DND-41 (cell line): ENCODE measurements around the gene GCFC2.

Experiments used
- EZH2 ChIP-seq: IDR thresholded peaks from 3 replicates; pipeline ENCODE4 v1.6.1; 2012; ENCODE audit warnings: borderline replicate concordance, low read depth, mild to moderate bottlenecking, moderate library complexity, low read length, inconsistent platforms; ENCODE audit not compliant: severe bottlenecking
- TF ChIP-seq, protein P1 (sequence below): IDR thresholded peaks from 2 replicates; pipeline ENCODE4 v1.5.1; 2012; ENCODE audit warnings: borderline replicate concordance, low read length, moderate library complexity, mild to moderate bottlenecking; ENCODE audit not compliant: poor library complexity, severe bottlenecking; ENCODE audit errors: extremely low read depth

DNA sequence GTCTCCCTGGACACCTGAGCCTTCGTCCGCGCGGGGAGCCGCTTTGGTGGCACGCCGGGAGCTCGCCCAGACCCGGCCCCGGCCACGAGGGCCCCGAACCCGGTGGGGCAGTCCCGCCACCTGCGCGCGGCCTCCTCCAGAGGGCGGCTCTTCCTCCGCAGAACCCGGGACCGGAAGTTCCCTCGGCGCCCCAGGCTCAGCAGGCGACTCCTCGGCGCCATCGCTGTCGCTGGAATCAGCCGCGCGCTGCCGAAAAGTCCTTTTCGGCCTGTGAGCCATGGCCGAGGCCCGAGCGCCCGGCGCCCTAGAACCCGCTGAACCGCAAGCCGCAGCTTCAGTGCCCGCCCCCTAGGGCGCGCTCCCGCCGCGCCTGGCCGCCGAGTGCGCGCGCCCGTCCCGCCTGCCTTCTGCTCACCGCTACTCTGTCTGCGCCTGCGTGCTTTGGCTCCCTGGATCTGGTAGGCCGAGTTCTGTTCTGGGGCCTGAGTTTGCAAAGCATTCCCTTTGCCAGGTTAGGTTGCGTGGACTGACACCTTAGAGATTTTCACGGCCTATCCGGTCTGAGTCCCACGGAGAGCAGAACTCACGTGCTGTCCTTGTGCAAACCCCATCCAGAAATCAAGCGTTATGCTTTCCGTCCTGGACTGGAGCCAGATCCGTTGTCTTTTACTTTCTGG is at the start of gene GCFC2:
- TF ChIP-seq, protein P1, sequence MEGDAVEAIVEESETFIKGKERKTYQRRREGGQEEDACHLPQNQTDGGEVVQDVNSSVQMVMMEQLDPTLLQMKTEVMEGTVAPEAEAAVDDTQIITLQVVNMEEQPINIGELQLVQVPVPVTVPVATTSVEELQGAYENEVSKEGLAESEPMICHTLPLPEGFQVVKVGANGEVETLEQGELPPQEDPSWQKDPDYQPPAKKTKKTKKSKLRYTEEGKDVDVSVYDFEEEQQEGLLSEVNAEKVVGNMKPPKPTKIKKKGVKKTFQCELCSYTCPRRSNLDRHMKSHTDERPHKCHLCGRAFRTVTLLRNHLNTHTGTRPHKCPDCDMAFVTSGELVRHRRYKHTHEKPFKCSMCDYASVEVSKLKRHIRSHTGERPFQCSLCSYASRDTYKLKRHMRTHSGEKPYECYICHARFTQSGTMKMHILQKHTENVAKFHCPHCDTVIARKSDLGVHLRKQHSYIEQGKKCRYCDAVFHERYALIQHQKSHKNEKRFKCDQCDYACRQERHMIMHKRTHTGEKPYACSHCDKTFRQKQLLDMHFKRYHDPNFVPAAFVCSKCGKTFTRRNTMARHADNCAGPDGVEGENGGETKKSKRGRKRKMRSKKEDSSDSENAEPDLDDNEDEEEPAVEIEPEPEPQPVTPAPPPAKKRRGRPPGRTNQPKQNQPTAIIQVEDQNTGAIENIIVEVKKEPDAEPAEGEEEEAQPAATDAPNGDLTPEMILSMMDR, result peak; percentile 57
- TF ChIP-seq EZH2, result no peak
